ENCODE results near the gene SMYD3.

Gene SMYD3

DNA sequence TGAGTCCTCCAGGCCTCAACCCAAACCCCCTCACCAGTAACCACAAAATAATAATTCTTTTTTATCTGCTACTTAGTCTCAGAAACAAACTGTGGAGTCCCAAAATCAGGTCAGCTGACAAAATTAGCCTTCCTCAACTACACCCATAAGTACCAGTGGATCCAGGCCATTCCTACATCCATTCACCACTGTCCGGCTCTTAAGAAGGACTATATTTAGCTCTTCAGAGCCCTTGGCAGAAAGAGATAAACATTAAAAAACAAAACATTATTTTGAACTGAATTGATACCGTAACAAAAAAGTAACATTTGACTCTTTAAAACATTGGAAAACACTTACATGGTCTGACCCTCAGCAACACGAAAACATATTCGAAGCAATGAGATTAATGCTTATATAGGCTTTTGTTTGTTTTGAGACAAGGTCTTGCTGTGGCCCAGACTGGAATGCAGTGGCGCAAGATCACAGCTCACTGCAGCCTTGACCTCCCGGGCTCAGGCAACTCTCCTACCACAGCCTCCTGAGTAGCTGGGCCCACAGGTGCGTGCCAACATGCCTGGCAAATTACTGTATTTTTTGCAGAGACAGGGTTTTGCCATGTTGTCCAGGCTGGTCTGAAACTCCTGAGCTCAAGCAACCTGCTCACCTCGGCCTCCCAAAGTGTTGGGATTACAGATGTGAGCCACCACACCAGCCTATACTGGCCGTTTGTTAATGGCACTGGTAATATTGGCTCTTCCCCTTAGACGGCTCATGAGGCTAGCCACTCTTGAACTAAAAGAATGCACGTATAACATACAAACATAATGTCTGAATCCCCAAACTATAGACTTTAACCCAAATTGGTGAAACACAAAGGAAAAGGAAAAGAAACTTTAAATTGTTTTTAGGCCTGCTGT is 330.7 kb downstream of the SMYD3 start:
- DNase-seq (ENCODE audit: low spot score), result no peak

DNA sequence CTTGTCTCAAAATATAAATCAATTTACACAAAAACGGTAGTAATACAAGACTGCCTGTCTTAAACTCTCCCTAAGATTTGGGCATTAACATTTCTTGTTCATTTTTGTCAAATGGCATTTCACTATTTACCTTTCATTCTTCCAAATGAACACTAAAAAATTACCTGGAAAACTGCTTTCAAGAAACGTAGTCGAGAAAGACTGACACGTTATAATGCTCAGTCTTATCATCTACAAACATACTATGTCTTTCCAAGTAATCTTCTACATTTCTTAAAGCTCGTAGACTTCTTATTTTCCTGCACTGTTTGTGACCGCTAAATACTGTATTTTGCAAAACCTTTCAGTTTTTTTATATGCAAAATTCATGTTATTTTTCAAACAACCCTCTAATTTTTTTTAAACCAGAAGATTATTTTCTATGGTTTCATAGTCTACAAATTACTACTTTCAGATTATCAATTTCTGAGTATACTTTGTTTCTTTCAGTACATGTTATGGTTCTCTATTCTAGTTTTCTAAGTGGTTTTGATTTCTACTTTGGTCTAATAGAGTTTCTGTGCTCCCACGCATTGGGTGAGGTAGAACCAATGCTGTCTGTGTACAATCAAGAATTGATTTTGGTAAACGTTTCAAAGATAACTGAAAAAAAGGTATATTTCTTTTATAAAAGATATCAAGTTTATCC is 336.4 kb downstream of the SMYD3 start:
- DNase-seq (ENCODE audit: low spot score), result no peak

DNA sequence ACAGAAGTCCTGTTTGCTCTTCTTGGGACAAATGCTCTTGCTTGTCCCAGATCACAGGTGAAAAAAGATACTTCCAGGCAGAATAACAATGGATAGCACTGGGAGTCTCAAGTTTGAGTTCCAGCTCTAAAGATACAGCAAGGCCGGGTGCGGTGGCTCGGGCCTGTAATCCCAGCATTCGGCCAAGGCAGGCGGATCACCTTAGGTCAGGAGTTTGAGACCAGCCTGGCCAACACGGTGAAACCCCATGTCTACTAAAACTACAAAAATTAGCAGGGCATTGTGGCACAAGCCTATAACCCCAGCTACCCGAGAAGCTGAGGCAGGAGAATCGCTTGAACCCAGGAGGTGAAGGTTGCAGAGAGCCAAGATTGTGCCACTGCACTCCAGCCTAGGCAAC is 337.6 kb downstream of the SMYD3 start:
- DNase-seq (ENCODE audit: low spot score), result no peak

- DNase-seq (ENCODE audit: low spot score), result no peak
These were observed 338.1 kb downstream of the SMYD3 start for GRCh38 chr1:246169019-246169418.

DNA sequence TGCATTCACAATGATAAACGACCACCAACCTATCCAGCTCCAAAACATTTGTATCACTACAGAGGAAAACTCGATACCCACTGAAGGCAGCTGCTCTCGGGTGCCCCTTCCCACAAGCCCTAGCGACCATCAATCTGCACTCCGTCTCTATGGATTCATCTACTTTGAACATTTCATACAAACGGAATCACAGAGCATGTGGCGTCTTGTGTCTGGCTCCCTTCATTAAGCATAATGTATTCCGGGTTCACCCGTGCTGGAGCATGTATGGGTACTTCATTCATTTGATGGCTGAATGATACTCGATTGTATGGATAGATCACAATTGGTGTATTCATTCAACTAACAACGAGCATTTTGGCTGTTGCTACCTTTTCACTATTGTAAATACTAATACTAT is 340.2 kb downstream of the SMYD3 start:
- DNase-seq (ENCODE audit: low spot score), result no peak

GRCh38 chr1:246165826-246166709 is 341.0 kb downstream of the SMYD3 start:
- DNase-seq (ENCODE audit: low spot score), result no peak

DNA sequence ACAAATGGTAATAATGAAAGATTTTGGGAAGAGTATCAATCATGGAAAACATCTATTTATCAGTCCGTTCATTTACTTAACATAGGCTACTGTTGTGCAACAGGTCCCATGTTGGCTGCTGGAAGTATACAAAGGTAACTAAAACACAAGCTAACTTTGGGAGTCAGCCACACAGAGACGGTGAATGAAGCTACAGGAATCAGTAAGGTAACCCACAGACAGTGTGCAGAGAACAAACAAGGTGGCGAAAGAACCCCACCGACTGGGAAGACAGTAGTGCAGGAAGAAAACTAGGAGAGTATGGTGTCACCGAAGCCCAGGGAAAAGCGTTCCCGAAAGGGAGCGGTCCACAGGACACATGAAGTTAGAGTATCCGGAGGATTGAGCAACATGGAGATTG is 342.3 kb downstream of the SMYD3 start:
- no peak for DNase-seq (ENCODE audit: low spot score)

DNA sequence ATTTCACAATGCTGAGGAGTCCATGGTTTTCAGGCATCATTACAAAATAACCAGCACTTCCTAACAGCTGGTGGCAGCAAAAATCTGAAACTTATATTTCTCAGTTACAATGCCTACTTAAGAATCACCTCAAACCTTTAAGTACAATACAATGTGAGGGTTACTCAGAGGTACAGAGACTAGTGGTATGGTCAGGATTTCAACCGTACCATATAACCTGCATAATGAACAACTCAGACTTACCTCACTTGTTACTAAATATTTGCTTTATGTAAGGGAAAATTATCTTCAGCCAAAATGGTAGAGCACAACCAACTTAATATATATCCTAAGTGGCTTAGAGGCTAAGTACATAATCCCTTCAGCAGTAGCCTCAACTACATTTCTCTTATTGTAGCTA is 344.5 kb downstream of the SMYD3 start:
- DNase-seq (ENCODE audit: low spot score), result no peak

- DNase-seq (ENCODE audit: low spot score), result no peak
These were observed 345.5 kb downstream of the SMYD3 start for GRCh38 chr1:246161626-246162025.

GRCh38 chr1:246160905-246161304 is 346.2 kb downstream of the SMYD3 start:
- DNase-seq (ENCODE audit: low spot score), result no peak

- DNase-seq (ENCODE audit: low spot score), result no peak
These were observed 346.7 kb downstream of the SMYD3 start for GRCh38 chr1:246160374-246160773.

DNA sequence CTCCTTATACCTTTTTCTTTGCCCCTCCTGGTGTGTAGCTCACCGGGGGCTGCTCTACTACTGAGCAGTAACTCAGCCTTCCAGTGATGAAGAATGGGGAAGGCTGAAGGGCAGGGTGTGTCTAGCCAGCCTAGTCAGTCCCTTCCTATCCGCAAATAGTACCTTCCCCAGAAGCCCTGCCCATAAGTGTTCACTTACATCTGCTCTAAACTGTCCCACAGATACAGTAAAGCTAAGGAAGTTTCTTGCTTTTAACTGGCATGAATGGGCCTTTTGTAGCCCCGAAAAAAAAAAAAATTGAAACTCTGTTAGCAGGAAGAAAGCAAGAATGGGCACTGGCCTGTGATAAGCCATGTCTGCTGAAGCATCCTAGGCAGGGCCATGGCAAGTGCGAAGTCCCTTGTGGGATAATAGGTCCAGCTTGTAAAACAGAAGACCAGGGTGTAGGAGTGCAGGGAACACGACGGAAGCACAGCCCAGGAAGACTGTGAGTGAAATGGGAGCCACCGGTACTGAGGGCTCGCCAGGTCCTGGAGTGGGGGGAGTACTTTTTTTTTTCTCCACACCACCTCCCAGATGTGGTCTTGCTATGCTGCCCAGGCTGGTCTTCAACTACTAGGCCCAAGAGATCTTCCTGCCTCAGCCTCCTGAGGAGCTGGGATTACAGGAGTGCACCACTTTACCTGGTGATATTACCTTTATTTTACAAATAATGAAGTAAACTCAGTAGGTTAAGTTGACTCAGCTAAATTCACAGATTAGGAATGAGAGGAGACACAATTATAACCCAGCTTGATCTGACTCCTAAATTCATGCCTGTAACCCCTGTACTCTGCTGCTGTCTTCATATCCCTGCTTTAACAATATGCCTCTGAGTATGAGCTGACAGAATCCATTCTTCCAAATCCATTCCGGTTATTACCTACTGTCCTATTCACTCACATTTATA is 347.5 kb downstream of the SMYD3 start:
- DNase-seq (ENCODE audit: low spot score), result no peak

- DNase-seq (ENCODE audit: low spot score), result no peak
These were observed 348.9 kb downstream of the SMYD3 start for GRCh38 chr1:246158131-246158530.

- no peak for DNase-seq (ENCODE audit: low spot score)
These were observed 349.6 kb downstream of the SMYD3 start for GRCh38 chr1:246157516-246157915.

DNA sequence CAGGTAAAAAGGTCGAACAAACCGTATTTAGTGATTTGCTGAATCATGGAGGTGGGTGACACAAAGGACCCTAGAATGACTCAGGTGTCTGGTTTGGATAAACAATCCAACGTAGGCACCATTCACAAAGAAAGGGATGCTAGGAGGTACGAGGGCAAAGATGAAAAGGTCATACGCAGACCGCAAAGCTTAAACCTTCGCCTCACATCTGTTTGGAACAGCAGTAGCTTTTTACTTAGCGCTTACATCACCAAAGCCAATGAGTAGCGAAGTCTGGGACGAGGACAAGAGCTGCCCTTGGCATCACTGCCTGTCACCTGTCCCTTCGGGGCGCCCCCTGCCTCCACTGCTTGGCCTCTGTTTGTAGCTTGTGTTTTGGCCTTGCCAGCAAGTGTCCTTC is 350.2 kb downstream of the SMYD3 start:
- DNase-seq (ENCODE audit: low spot score), result no peak

- DNase-seq (ENCODE audit: low spot score), result no peak
These were observed 351.2 kb downstream of the SMYD3 start for GRCh38 chr1:246155923-246156322.

DNA sequence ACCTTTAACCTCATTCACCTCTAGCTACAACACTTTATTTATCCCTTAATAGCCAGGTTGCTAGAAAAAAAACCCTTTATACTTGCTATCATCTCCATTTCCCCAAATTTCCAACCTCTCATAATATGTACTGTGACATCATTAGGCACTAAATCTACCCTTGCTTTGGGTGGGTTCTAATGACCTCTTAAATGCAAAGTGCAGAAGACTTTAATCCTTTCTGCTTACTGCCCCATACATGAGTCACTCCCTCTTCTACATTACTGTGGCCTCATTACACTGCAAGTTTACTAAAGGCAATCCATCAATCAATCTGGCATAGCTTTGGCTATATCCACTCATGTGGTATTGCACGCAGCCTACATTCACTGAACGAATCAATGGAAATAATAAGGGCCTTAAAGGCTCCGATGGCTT is 353.3 kb downstream of the SMYD3 start:
- no peak for DNase-seq (ENCODE audit: low spot score)

DNA sequence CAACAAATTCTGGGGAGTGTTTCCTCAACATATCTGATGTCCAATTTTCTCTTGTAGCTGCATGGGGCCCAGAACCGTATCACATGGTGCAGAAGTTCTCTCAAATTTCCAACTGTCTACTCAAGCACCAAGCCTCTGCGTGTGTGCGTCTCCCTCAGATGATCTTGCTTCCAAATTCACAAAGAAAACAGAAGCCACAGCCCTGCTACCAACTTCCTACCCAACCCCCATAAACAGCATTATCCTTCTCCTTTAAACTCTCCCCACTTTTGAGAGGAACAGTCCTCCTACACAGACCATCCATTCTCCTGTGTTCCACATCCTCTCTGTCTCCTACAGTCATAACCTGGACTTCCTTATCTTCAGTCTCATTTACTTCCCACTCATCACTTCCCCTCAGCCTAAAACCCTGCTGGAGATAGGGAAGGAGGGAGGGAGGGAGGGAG is 354.1 kb downstream of the SMYD3 start:
- DNase-seq (ENCODE audit: low spot score), result no peak

GRCh38 chr1:246151796-246152434 is 355.2 kb downstream of the SMYD3 start:
- DNase-seq (ENCODE audit: low spot score), result no peak

GRCh38 chr1:246149543-246149942 is 357.5 kb downstream of the SMYD3 start:
- no peak for DNase-seq (ENCODE audit: low spot score)
